ENCODE data around the gene FASTKD1.

The FASTKD1 gene

GRCh38 chr2:169504651-169505050 lies 69.0 kb downstream of the FASTKD1 start:
- DNase-seq, result no peak

DNA sequence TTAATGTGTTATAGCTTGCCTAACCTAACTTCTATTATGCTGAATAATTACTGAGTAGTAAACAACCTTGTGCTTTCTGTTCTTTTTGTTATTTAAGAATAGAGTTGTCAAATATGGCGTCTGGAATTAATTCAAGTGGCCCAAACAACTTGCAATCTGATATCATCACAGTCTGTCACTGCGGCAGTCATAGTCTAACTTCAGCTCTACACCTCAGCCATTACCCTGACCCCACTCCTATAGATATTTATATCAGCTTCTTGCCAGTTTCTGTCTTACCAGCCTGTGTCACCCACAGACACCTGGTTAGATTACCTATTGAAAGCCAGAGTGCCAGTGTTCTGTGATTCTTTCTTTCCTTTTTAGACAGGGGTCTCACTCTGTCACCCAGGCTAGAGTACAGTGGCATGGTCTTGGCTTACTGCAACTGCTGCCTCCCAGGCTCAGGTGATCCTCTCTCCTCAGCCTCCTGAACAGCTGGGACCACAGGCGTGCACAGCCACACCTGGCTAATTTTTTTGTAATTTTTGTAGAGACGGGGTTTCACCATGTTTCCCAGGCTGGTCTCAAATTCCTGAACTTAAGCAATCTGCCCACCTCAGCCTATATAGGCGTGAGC lies 78.2 kb downstream of the FASTKD1 start:
- DNase-seq, result no peak

- no peak for DNase-seq
Observed at GRCh38 chr2:169493360-169493759, 80.3 kb downstream of the FASTKD1 start.

DNA sequence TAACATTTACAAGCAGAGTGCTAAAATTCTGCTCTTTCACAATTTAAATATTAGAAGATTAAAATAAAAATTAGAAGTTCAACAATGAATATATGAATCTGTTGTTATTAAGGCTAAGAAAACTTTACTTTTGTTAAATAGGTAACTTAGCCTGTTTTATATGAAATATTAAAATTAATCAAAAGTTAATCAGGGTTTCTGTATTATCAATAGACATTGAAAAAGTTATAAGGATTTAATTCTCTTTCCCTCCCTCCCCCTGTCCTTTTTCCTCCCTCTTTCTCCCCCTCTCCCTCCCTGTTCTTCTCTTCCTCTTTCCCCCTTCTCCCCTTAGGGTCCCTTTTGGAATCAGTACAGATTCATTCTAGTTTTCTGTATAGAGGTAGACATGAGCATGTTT lies 82.3 kb downstream of the FASTKD1 start:
- no peak for DNase-seq

DNA sequence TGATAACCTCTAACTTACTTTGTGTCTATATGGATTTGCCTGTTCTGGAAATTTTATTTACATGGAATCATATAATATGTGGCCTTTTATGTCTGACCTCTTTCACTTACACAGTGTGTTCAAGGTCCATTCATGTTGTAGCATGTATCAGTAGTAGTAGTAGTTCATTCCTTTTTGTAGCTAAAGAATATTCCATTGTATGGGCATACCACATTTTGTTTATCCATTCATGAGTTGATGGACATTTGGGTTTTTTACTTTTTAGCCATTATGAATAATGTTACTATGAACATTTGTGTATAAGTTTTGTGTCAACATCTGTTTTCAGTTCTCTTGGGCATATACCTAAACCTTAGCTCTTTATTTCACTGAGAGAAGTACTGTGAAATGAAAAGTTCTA lies 82.8 kb downstream of the FASTKD1 start:
- DNase-seq, result no peak

GRCh38 chr2:169486487-169486886 lies 87.2 kb downstream of the FASTKD1 start:
- DNase-seq, result no peak

GRCh38 chr2:169485650-169486138 lies 88.0 kb downstream of the FASTKD1 start:
- no peak for DNase-seq

GRCh38 chr2:169480079-169480465 lies 93.6 kb downstream of the FASTKD1 start:
- peak; percentile 13 for DNase-seq

Measured in fibroblast of skin of right biceps (primary cell).